Epithelial cell of esophagus (primary cell): ENCODE data around the gene TAF6.

ENCODE experiments used
- DNase-seq: peaks from one replicate; pipeline ENCODE4 v3.0.0; 2010; ENCODE audit warnings: low read depth
- H3K4me3 ChIP-seq: 2 replicates; pipeline ENCODE4 v1.5.1; 2011; ENCODE audit warnings: mild to moderate bottlenecking, low read length, control low read depth
- CTCF ChIP-seq: IDR thresholded peaks from 2 replicates; pipeline ENCODE4 v1.5.1; 2011; ENCODE audit warnings: low read depth, mild to moderate bottlenecking, low read length, control low read depth, inconsistent platforms; ENCODE audit not compliant: insufficient read depth; ENCODE audit errors: missing control alignments

The TAF6 gene

GRCh38 chr7:100107125-100107737, 11.9 kb downstream of the TAF6 start:
- TF ChIP-seq CTCF, result no peak
- no peak for DNase-seq
- H3K4me3 ChIP-seq, result no peak overlapping the region

GRCh38 chr7:100106633-100107032, 12.5 kb downstream of the TAF6 start:
- no peak for DNase-seq
- no peak overlapping the region for H3K4me3 ChIP-seq
- TF ChIP-seq CTCF, result no peak

GRCh38 chr7:100105534-100105933, 13.6 kb downstream of the TAF6 start:
- no peak overlapping the region for H3K4me3 ChIP-seq
- DNase-seq, result no peak
- no peak for TF ChIP-seq CTCF

- no peak for DNase-seq
- H3K4me3 ChIP-seq, result no peak overlapping the region
- TF ChIP-seq CTCF, result no peak
Measured at GRCh38 chr7:100102950-100103840, 16.0 kb downstream of the TAF6 start.

- TF ChIP-seq CTCF, result no peak
- H3K4me3 ChIP-seq, result peak within 1 kb of the TSS; percentile 90
Measured at GRCh38 chr7:100101016-100101862, 17.9 kb downstream of the TAF6 start, which contains the start of the genes AP4M1 and MCM7. AP4M1 (plus strand) TSS chr7:100101643; CDS start chr7:100101715, 72 bp downstream. MCM7 (minus strand) TSS chr7:100101397; CDS start chr7:100101294, 103 bp downstream.

GRCh38 chr7:100100420-100101015, 18.6 kb downstream of the TAF6 start:
- H3K4me3 ChIP-seq, result peak overlapping the region; percentile 90
- DNase-seq, result peak; percentile 99
- no peak for TF ChIP-seq CTCF

More at GRCh38 chr7:100101016-100101862, 17.9 kb downstream of the TAF6 start, which contains the start of the genes AP4M1 and MCM7:
- peak; percentile 100 for DNase-seq
